ENCODE data around the gene COMMD10. TPM values are rescaled to one million over a fixed set of nuclear protein-coding genes. Genes with fewer than 3 reads are reported as not detected.

Gene COMMD10
- total RNA-seq, 2 experiments from 2014 or later = 26.0 to 27.6 TPM

- H3K27me3 ChIP-seq (ENCODE audit: control insufficient read depth in 1 of 2, insufficient read depth in 2 of 2, low read length in 2 of 2) = no peaks in the 10 kb centered on the region
- no peak for ATAC-seq (ENCODE audit: poor library complexity)
- no peak for DNase-seq
- intact Hi-C loops (cut with DNase I, micrococcal nuclease) = loop anchor here (2.0 to 5.0 kb wide), 2 partner anchors 44 kb away; no protein-coding TSS in a partner anchor
- H3K36me3 ChIP-seq (ENCODE audit: insufficient read depth, low read length) = no peaks in the 10 kb centered on the region
- CTCF ChIA-PET = interaction anchor here (1.1 kb wide), 1 partner anchor 11 kb away, joined by 3 read pairs; no protein-coding TSS in a partner anchor
- H3K4me1 ChIP-seq (ENCODE audit: insufficient read depth, low read length) = no peaks in the 10 kb centered on the region
- Mint-ChIP-seq H3K36me3 (ENCODE audit: low read depth) (peaks cover 70% of the 10 kb centered on the region), H3K9me3 (peaks cover 27% of the 10 kb centered on the region), H3K4me3 (no peak overlapping the region), H3K4me1 (ENCODE audit: low read depth) (no peaks in the 10 kb centered on the region), H3K27me3 (no peaks in the 10 kb centered on the region), H3K27ac (no peak overlapping the region)
- no peak overlapping the region for H3K27ac ChIP-seq (ENCODE audit: low read depth in 1 of 2, low read length in 2 of 2)
- H3K9me3 ChIP-seq (ENCODE audit: control insufficient read depth in 1 of 2, insufficient read depth in 1 of 2, low read length in 2 of 2) = peaks cover 0 to 4% of the 10 kb centered on the region in 2 experiments
- TF ChIP-seq CTCF (IDR thresholded peaks at IDR 0.05) = no peak
- no peak overlapping the region for H3K4me3 ChIP-seq (ENCODE audit: low read length)
- POLR2A ChIA-PET = no interaction called here
These were observed 163.6 kb downstream of the COMMD10 start for GRCh38 chr5:116248432-116248831.

- peaks cover 25% of the 10 kb centered on the region for H3K9me3 Mint-ChIP-seq
- peaks cover 0 to 4% of the 10 kb centered on the region in 2 experiments for H3K9me3 ChIP-seq (ENCODE audit: control insufficient read depth in 1 of 2, insufficient read depth in 1 of 2, low read length in 2 of 2)
- CTCF ChIA-PET = no interaction called here
- H3K4me1 ChIP-seq (ENCODE audit: insufficient read depth, low read length) = no peaks in the 10 kb centered on the region
- intact Hi-C loops (cut with DNase I, micrococcal nuclease) = loop anchor here (2.0 to 5.0 kb wide), 2 partner anchors 43 kb away; no protein-coding TSS in a partner anchor
- H3K27me3 ChIP-seq (ENCODE audit: control insufficient read depth in 1 of 2, insufficient read depth in 2 of 2, low read length in 2 of 2) = no peaks in the 10 kb centered on the region
- POLR2A ChIA-PET = no interaction called here
- TF ChIP-seq CTCF (IDR thresholded peaks at IDR 0.05) = no peak
- peaks cover 67% of the 10 kb centered on the region for H3K36me3 Mint-ChIP-seq (ENCODE audit: low read depth)
- H3K4me3 Mint-ChIP-seq = no peak overlapping the region
- DNase-seq (no peak), ATAC-seq (ENCODE audit: poor library complexity) (no peak)
- H3K27ac ChIP-seq (ENCODE audit: low read depth in 1 of 2, low read length in 2 of 2) = no peak overlapping the region
- no peaks in the 10 kb centered on the region for H3K4me1 Mint-ChIP-seq (ENCODE audit: low read depth)
- no peaks in the 10 kb centered on the region for H3K27me3 Mint-ChIP-seq
- H3K36me3 ChIP-seq (ENCODE audit: insufficient read depth, low read length) = no peaks in the 10 kb centered on the region
- no peak overlapping the region for H3K27ac Mint-ChIP-seq
- no peak overlapping the region for H3K4me3 ChIP-seq (ENCODE audit: low read length)
These were observed 164.8 kb downstream of the COMMD10 start for GRCh38 chr5:116249648-116250047.

GRCh38 chr5:116256717-116257116 lies 171.9 kb downstream of the COMMD10 start:
- intact Hi-C loops (cut with DNase I, micrococcal nuclease) = no loop called here
- Histone ChIP-seq H3K27ac (ENCODE audit: low read depth in 1 of 2, low read length in 2 of 2) (no peak overlapping the region), H3K27me3 (ENCODE audit: control insufficient read depth in 1 of 2, insufficient read depth in 2 of 2, low read length in 2 of 2) (no peaks in the 10 kb centered on the region), H3K36me3 (ENCODE audit: insufficient read depth, low read length) (no peaks in the 10 kb centered on the region), H3K4me3 (ENCODE audit: low read length) (no peak overlapping the region), H3K9me3 (ENCODE audit: control insufficient read depth in 1 of 2, insufficient read depth in 1 of 2, low read length in 2 of 2) (no peaks in the 10 kb centered on the region), H3K4me1 (ENCODE audit: insufficient read depth, low read length) (no peaks in the 10 kb centered on the region)
- Mint-ChIP-seq H3K4me1 (ENCODE audit: low read depth) (no peaks in the 10 kb centered on the region), H3K27ac (no peak overlapping the region), H3K4me3 (no peak overlapping the region), H3K9me3 (no peaks in the 10 kb centered on the region), H3K27me3 (no peaks in the 10 kb centered on the region), H3K36me3 (ENCODE audit: low read depth) (peaks cover 49% of the 10 kb centered on the region)
- POLR2A ChIA-PET = no interaction called here
- DNase-seq (no peak), ATAC-seq (ENCODE audit: poor library complexity) (no peak)
- CTCF ChIA-PET = no interaction called here
- no peak for TF ChIP-seq CTCF (IDR thresholded peaks at IDR 0.05)

All from CD4-positive, alpha-beta T cell (primary cell).